ENCODE results near the gene MTUS2.

The MTUS2 gene

GRCh38 chr13:28820099-28821051, at the start of gene MTUS2:
MTUS2 (plus strand) TSS chr13:28820339.
- in situ Hi-C loops (cut with MboI; ENCODE audit: low sequenced_read_pairs): no loop called here

GRCh38 chr13:28778308-28779215, 41.6 kb upstream of the MTUS2 start:
- in situ Hi-C loops (cut with MboI; ENCODE audit: low sequenced_read_pairs): no loop called here

GRCh38 chr13:28792992-28793391, 27.1 kb upstream of the MTUS2 start:
- in situ Hi-C loops (cut with MboI; ENCODE audit: low sequenced_read_pairs): no loop called here

- in situ Hi-C loops (cut with MboI; ENCODE audit: low sequenced_read_pairs): no loop called here
Observed at GRCh38 chr13:28794396-28794795, 25.7 kb upstream of the MTUS2 start.

GRCh38 chr13:28796938-28797257, 23.2 kb upstream of the MTUS2 start:
- in situ Hi-C loops (cut with MboI; ENCODE audit: low sequenced_read_pairs): no loop called here

- in situ Hi-C loops (cut with MboI; ENCODE audit: low sequenced_read_pairs): no loop called here
Observed at GRCh38 chr13:28805193-28805819, 14.8 kb upstream of the MTUS2 start.

- in situ Hi-C loops (cut with MboI; ENCODE audit: low sequenced_read_pairs): no loop called here
Observed at GRCh38 chr13:28817204-28817603, 2.9 kb upstream of the MTUS2 start.

GRCh38 chr13:28819046-28819730, 951 bp upstream of the MTUS2 start:
- in situ Hi-C loops (cut with MboI; ENCODE audit: low sequenced_read_pairs): no loop called here

GRCh38 chr13:28819735-28820098, 422 bp upstream of the MTUS2 start:
- in situ Hi-C loops (cut with MboI; ENCODE audit: low sequenced_read_pairs): no loop called here

- in situ Hi-C loops (cut with MboI; ENCODE audit: low sequenced_read_pairs): no loop called here
Observed at GRCh38 chr13:28822151-28822550, 2.0 kb downstream of the MTUS2 start.

GRCh38 chr13:28822801-28823200, 2.7 kb downstream of the MTUS2 start:
- in situ Hi-C loops (cut with MboI; ENCODE audit: low sequenced_read_pairs): no loop called here

- in situ Hi-C loops (cut with MboI; ENCODE audit: low sequenced_read_pairs): no loop called here
Observed at GRCh38 chr13:28825379-28825778, 5.2 kb downstream of the MTUS2 start.

GRCh38 chr13:28826368-28826767, 6.2 kb downstream of the MTUS2 start:
- in situ Hi-C loops (cut with MboI; ENCODE audit: low sequenced_read_pairs): no loop called here

- in situ Hi-C loops (cut with MboI; ENCODE audit: low sequenced_read_pairs): no loop called here
Observed at GRCh38 chr13:28830580-28830979, 10.4 kb downstream of the MTUS2 start.

GRCh38 chr13:28831117-28831516, 11.0 kb downstream of the MTUS2 start:
- in situ Hi-C loops (cut with MboI; ENCODE audit: low sequenced_read_pairs): no loop called here

- in situ Hi-C loops (cut with MboI; ENCODE audit: low sequenced_read_pairs): no loop called here
Observed at GRCh38 chr13:28837111-28837510, 17.0 kb downstream of the MTUS2 start.

GRCh38 chr13:28843639-28844038, 23.5 kb downstream of the MTUS2 start:
- in situ Hi-C loops (cut with MboI; ENCODE audit: low sequenced_read_pairs): no loop called here

GRCh38 chr13:28849441-28849840, 29.3 kb downstream of the MTUS2 start:
- in situ Hi-C loops (cut with MboI; ENCODE audit: low sequenced_read_pairs): no loop called here

- in situ Hi-C loops (cut with MboI; ENCODE audit: low sequenced_read_pairs): no loop called here
Observed at GRCh38 chr13:28850226-28850625, 30.1 kb downstream of the MTUS2 start.

GRCh38 chr13:28851422-28851821, 31.3 kb downstream of the MTUS2 start:
- in situ Hi-C loops (cut with MboI; ENCODE audit: low sequenced_read_pairs): no loop called here

GRCh38 chr13:28854657-28855056, 34.5 kb downstream of the MTUS2 start:
- in situ Hi-C loops (cut with MboI; ENCODE audit: low sequenced_read_pairs): no loop called here

All from hTERT RPE-1 (cell line).